ENCODE data around the gene NEU1.

Gene NEU1

GRCh38 chr6:31887173-31888007, 24.8 kb upstream of the NEU1 start:
- H3K27me3 ChIP-seq (ENCODE audit: insufficient read depth, low read length, poor library complexity, severe bottlenecking), result no peaks in the 10 kb centered on the region
- H3K9me3 ChIP-seq (ENCODE audit: insufficient read depth, low read depth, low read length), result no peaks in the 10 kb centered on the region
- peaks cover 86% of the 10 kb centered on the region; the same call in 1 of the 2 replicates for H3K36me3 ChIP-seq (ENCODE audit: insufficient read depth, low read length)
- H2AFZ ChIP-seq (ENCODE audit: low read length), result no peak overlapping the region
- TF ChIP-seq EZH2phosphoT487 (IDR thresholded peaks at IDR 0.05; ENCODE audit: borderline replicate concordance), result no peak
- no peak for TF ChIP-seq CTCF (conservative IDR thresholded peaks at IDR 0.05; ENCODE audit: low read length)
- H4K20me1 ChIP-seq (ENCODE audit: insufficient read depth, low read length, poor library complexity, severe bottlenecking), result peaks cover 2% of the 10 kb centered on the region
- no peaks in the 10 kb centered on the region for H3K79me2 ChIP-seq (ENCODE audit: insufficient read depth, low read length)
- no peaks in the 10 kb centered on the region for H3K9me2 ChIP-seq (replicated peaks; ENCODE audit: low read depth, low read length)
- H3K9ac ChIP-seq (ENCODE audit: low read depth, low read length, poor library complexity, severe bottlenecking), result no peak overlapping the region
- no peak overlapping the region for H3K4me3 ChIP-seq (ENCODE audit: low read length, poor library complexity, severe bottlenecking)
- H3F3A ChIP-seq (ENCODE audit: low read depth), result no peaks in the 10 kb centered on the region
- peaks cover under 1% of the 10 kb centered on the region for H3K4me1 ChIP-seq (ENCODE audit: insufficient read depth, low read length, poor library complexity, severe bottlenecking)
- H3K4me2 ChIP-seq (ENCODE audit: low read depth, low read length, poor library complexity, severe bottlenecking), result no peak overlapping the region

GRCh38 chr6:31886541-31886991, 23.9 kb upstream of the NEU1 start:
- Histone ChIP-seq H3K36me3 (ENCODE audit: insufficient read depth, low read length) (peaks cover 83% of the 10 kb centered on the region; the same call in 1 of the 2 replicates), H3K4me3 (ENCODE audit: low read length, poor library complexity, severe bottlenecking) (no peak overlapping the region), H3K9me2 (replicated peaks; ENCODE audit: low read depth, low read length) (no peaks in the 10 kb centered on the region), H4K20me1 (ENCODE audit: insufficient read depth, low read length, poor library complexity, severe bottlenecking) (peaks cover 2% of the 10 kb centered on the region), H3K4me1 (ENCODE audit: insufficient read depth, low read length, poor library complexity, severe bottlenecking) (no peaks in the 10 kb centered on the region), H2AFZ (ENCODE audit: low read length) (no peak overlapping the region), H3K9ac (ENCODE audit: low read depth, low read length, poor library complexity, severe bottlenecking) (no peak overlapping the region), H3K27me3 (ENCODE audit: insufficient read depth, low read length, poor library complexity, severe bottlenecking) (no peaks in the 10 kb centered on the region), H3K79me2 (ENCODE audit: insufficient read depth, low read length) (no peaks in the 10 kb centered on the region), H3K4me2 (ENCODE audit: low read depth, low read length, poor library complexity, severe bottlenecking) (no peak overlapping the region), H3F3A (ENCODE audit: low read depth) (no peaks in the 10 kb centered on the region), H3K9me3 (ENCODE audit: insufficient read depth, low read depth, low read length) (no peaks in the 10 kb centered on the region)
- TF ChIP-seq CTCF (conservative IDR thresholded peaks at IDR 0.05; ENCODE audit: low read length) (no peak), EZH2phosphoT487 (IDR thresholded peaks at IDR 0.05; ENCODE audit: borderline replicate concordance) (no peak)

- no peak overlapping the region for H3K4me3 ChIP-seq (ENCODE audit: low read length, poor library complexity, severe bottlenecking)
Measured at GRCh38 chr6:31884528-31885035, 22.0 kb upstream of the NEU1 start.

More at GRCh38 chr6:31884528-31885035, 22.0 kb upstream of the NEU1 start:
- no peak overlapping the region for H3K9ac ChIP-seq (ENCODE audit: low read depth, low read length, poor library complexity, severe bottlenecking)
- H3K79me2 ChIP-seq (ENCODE audit: insufficient read depth, low read length), result no peaks in the 10 kb centered on the region
- H3K36me3 ChIP-seq (ENCODE audit: insufficient read depth, low read length), result peaks cover 90% of the 10 kb centered on the region; the same call in 1 of the 2 replicates
- no peaks in the 10 kb centered on the region for H3K4me1 ChIP-seq (ENCODE audit: insufficient read depth, low read length, poor library complexity, severe bottlenecking)
- no peaks in the 10 kb centered on the region for H3F3A ChIP-seq (ENCODE audit: low read depth)
- H3K27me3 ChIP-seq (ENCODE audit: insufficient read depth, low read length, poor library complexity, severe bottlenecking), result no peaks in the 10 kb centered on the region
- H3K4me2 ChIP-seq (ENCODE audit: low read depth, low read length, poor library complexity, severe bottlenecking), result no peak overlapping the region
- H3K9me3 ChIP-seq (ENCODE audit: insufficient read depth, low read depth, low read length), result no peaks in the 10 kb centered on the region
- peaks cover 2% of the 10 kb centered on the region for H4K20me1 ChIP-seq (ENCODE audit: insufficient read depth, low read length, poor library complexity, severe bottlenecking)
- no peak overlapping the region for H2AFZ ChIP-seq (ENCODE audit: low read length)
- TF ChIP-seq EZH2phosphoT487 (IDR thresholded peaks at IDR 0.05; ENCODE audit: borderline replicate concordance), result no peak
- H3K9me2 ChIP-seq (replicated peaks; ENCODE audit: low read depth, low read length), result no peaks in the 10 kb centered on the region

All from Loucy (cell line).